ENCODE results near the gene C2CD3. TPM values are rescaled to one million over a fixed set of nuclear protein-coding genes. Genes with fewer than 3 reads are reported as not detected.

Gene C2CD3
- total and polyA plus RNA-seq, 7 donors: 5.1 to 14.4 (median 9.7) TPM

DNA sequence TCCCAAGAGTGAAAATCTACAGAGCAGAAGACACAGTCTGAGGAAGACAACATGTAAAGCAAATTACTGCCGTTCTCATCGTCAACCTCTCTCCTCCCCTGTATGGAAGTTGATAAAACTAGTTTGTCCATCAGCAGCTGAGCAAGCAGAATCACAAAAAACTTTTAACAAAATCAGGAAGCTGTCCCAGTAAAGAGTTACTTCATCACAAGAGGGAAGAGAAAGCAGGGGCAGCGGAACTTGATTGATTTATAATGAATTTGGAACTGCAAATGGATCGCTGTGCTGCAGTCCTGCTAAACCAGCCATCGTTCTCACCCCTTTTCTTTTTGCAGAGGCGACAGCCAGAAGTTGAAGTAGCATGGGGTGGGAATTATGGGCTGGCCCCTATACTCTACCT is 148.3 kb downstream of the C2CD3 start:
- intact Hi-C loops (cut with DNase I): loop anchor here in 1 of 2 donors (5.0 kb wide), 1 partner anchor 40 kb away; the partner anchor contains the start of gene UCP2
- H3K27ac ChIP-seq: no peak overlapping the region

DNA sequence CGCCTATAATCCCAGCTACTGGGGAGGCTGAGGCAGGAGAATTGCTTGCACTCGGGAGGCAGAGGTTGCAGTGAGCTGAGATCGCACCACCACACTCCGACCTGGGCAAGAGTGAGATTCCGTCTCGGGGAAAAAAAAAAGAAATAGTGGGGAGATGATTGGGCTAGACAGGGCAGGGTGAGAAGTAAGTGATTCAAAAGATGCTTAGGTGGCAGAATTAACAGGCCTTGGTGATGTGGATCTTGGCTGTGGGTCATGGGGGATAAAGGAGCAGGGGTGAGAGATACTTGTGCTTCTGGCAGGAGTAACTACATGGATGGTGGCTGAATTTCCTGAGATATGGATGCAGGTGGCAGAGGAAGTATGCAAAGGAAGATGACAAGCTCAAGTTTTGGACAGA is 148.8 kb downstream of the C2CD3 start:
- intact Hi-C loops (cut with DNase I): loop anchor here in 1 of 2 donors (5.0 kb wide), 1 partner anchor 40 kb away; the partner anchor contains the start of gene UCP2
- Histone ChIP-seq H3K9me3 (no peaks in the 10 kb centered on the region), H3K36me3 (ENCODE audit: insufficient read depth in 1 of 2, low read depth in 1 of 2) (peaks cover 0 to 11% of the 10 kb centered on the region in 2 donors), H3K4me3 (no peak overlapping the region), H3K27me3 (ENCODE audit: insufficient read depth in 3 of 3, low read length in 2 of 3) (no peaks in the 10 kb centered on the region), H3K27ac (no peak overlapping the region), H3K4me1 (peaks cover 54% of the 10 kb centered on the region)
- TF ChIP-seq, protein P1, sequence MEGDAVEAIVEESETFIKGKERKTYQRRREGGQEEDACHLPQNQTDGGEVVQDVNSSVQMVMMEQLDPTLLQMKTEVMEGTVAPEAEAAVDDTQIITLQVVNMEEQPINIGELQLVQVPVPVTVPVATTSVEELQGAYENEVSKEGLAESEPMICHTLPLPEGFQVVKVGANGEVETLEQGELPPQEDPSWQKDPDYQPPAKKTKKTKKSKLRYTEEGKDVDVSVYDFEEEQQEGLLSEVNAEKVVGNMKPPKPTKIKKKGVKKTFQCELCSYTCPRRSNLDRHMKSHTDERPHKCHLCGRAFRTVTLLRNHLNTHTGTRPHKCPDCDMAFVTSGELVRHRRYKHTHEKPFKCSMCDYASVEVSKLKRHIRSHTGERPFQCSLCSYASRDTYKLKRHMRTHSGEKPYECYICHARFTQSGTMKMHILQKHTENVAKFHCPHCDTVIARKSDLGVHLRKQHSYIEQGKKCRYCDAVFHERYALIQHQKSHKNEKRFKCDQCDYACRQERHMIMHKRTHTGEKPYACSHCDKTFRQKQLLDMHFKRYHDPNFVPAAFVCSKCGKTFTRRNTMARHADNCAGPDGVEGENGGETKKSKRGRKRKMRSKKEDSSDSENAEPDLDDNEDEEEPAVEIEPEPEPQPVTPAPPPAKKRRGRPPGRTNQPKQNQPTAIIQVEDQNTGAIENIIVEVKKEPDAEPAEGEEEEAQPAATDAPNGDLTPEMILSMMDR (IDR thresholded peaks at IDR 0.05): no peak
- WGBS, 3 donors: 95 to 99% (median 95%) methylated on average over 6 of the region's 6 CpGs
- ATAC-seq (no peak), DNase-seq (no peak)

More for the DNA sequence above, 148.3 kb downstream of the C2CD3 start:
- no peaks in the 10 kb centered on the region for H3K9me3 ChIP-seq
- WGBS, 3 donors: 88 to 95% (median 92%) methylated on average over 6 of the region's 6 CpGs
- H3K36me3 ChIP-seq (ENCODE audit: insufficient read depth in 1 of 2, low read depth in 1 of 2): peaks cover 0 to 12% of the 10 kb centered on the region in 2 donors
- DNase-seq (no peak), ATAC-seq (no peak)
- no peaks in the 10 kb centered on the region for H3K27me3 ChIP-seq (ENCODE audit: insufficient read depth in 3 of 3, low read length in 2 of 3)
- H3K4me3 ChIP-seq: no peak overlapping the region
- H3K4me1 ChIP-seq: peaks cover 49% of the 10 kb centered on the region
- TF ChIP-seq, protein P1 (IDR thresholded peaks at IDR 0.05): no peak

DNA sequence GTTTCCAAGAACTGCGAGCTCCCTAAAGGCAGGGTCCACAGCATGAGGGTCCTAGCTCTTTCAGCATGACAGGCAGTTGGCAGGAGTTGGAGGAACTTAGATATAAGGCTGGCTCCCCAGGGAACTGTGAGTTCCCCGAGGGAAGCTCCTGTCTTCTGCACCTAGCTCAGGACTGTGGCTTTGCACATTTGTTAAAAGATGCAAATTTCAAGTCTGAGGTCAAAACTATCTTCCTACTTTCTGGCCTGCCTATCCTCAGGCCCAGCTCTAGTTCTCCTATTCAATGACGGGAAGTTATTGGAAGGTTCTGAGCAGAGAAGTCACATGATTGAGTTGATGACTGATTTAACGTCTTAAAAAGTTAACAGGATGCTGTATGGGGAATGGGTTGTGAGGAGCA is 150.3 kb downstream of the C2CD3 start:
- intact Hi-C loops (cut with DNase I): loop anchor here in 1 of 2 donors (5.0 kb wide), 1 partner anchor 38 kb away; the partner anchor contains the start of gene UCP2
- 74 to 87% (median 80%) methylated on average over 4 of the region's 4 CpGs for WGBS, 3 donors
- no peak for DNase-seq
- H3K9me3 ChIP-seq: no peaks in the 10 kb centered on the region
- peaks cover 0 to 12% of the 10 kb centered on the region in 2 donors for H3K36me3 ChIP-seq (ENCODE audit: insufficient read depth in 1 of 2, low read depth in 1 of 2)
- H3K4me1 ChIP-seq: peaks cover 54% of the 10 kb centered on the region
- no peaks in the 10 kb centered on the region for H3K27me3 ChIP-seq (ENCODE audit: insufficient read depth in 3 of 3, low read length in 2 of 3)
- TF ChIP-seq, protein P1 (IDR thresholded peaks at IDR 0.05): no peak
- no peak overlapping the region for H3K4me3 ChIP-seq
- ATAC-seq: no peak
- peak overlapping the region; percentile 96 for H3K27ac ChIP-seq

DNA sequence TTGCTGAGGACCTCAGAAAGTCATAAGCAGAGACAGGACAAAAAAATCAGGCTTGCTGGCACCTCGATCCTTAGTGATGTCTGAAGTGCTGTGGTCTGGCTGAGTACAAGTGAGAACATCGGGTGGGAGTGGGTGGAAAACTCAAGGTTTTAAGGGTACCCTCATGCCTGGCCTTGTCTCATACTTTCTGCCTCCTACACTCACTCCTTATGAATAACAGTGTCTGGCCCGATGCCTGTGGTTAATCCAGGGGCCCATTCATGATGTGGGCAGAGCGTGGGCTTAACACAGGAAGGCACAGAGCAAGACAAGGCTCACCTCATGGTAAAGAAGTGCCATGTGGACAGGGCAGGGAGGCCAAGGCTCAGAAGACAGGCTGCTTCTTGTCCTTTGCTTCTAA is 150.9 kb downstream of the C2CD3 start:
- 85 to 90% (median 85%) methylated on average over 4 of the region's 4 CpGs for WGBS, 3 donors
- Histone ChIP-seq H3K4me3 (no peak overlapping the region), H3K4me1 (peaks cover 47% of the 10 kb centered on the region), H3K36me3 (ENCODE audit: insufficient read depth in 1 of 2, low read depth in 1 of 2) (peaks cover 0 to 12% of the 10 kb centered on the region in 2 donors), H3K27ac (peak overlapping the region; percentile 96), H3K9me3 (no peaks in the 10 kb centered on the region), H3K27me3 (ENCODE audit: insufficient read depth in 3 of 3, low read length in 2 of 3) (no peaks in the 10 kb centered on the region)
- DNase-seq (no peak), ATAC-seq (no peak)
- TF ChIP-seq, protein P1 (IDR thresholded peaks at IDR 0.05): no peak
- intact Hi-C loops (cut with DNase I): loop anchor here in 1 of 2 donors (5.0 kb wide), 1 partner anchor 38 kb away; the partner anchor contains the start of gene UCP2
